ENCODE data around the gene EI24.

DNA sequence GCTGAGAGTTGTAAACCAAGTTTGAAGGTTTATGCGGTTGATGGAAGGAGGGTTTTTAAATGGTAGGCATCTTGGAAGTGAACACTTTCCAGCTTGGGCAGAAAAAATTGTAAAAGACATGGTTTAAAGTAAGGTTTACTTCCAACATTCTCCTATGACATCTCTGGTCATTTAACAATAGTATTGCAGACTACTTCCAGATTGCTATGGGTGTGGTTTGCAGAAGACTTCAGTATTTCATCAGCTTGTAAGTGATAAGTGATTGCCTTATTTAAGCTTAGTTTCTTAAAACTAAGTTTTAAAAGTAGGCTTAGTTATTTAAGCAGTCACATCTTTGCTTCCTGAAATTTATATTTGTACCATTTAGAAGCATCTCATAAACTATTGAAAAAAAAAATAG, 16.2 kb downstream of the EI24 start:
- no peak for TF ChIP-seq POLR2AphosphoS5 (IDR thresholded peaks at IDR 0.05; ENCODE audit: insufficient read depth in 1 of 2, low read depth in 1 of 2)
- TF ChIP-seq POLR2A (IDR thresholded peaks at IDR 0.05), result no peak
